SHP77 treated with DMSO at 0.1 percent for 48 hours (cell line): Measurements from ENCODE around the gene USF2.
"Not testable (repeated sequence)": the region's sequence is repeated elsewhere in the genome, so short reads cannot be mapped to it uniquely, and the experiment has no call there.

ENCODE experiments used
- DNase-seq: peaks from one replicate; lab custom pipeline; 2025; lab: John Stamatoyannopoulos, UW

USF2 gene

GRCh38 chr19:35285465-35285864 is 16.7 kb downstream of the USF2 start:
- DNase-seq: not testable (repeated sequence)

- not testable (repeated sequence) for DNase-seq
Measured at GRCh38 chr19:35286101-35286500, 17.3 kb downstream of the USF2 start.

- DNase-seq: no peak
Measured at GRCh38 chr19:35287713-35288112, 19.0 kb downstream of the USF2 start.

- DNase-seq: no peak
Measured at GRCh38 chr19:35288331-35288730, 19.6 kb downstream of the USF2 start.

GRCh38 chr19:35288906-35289305 is 20.1 kb downstream of the USF2 start:
- DNase-seq: no peak

- DNase-seq: no peak
Measured at GRCh38 chr19:35290381-35291127, 21.8 kb downstream of the USF2 start.

GRCh38 chr19:35291259-35291658 is 22.5 kb downstream of the USF2 start:
- DNase-seq: no peak

- DNase-seq: no peak
Measured at GRCh38 chr19:35291916-35292315, 23.2 kb downstream of the USF2 start, which contains the start of gene MAG. Gene MAG, plus strand, starts transcription at chr19:35292161. Its CDS starts 3,248 bp downstream, at chr19:35295409.

GRCh38 chr19:35292421-35293362 is 23.9 kb downstream of the USF2 start:
- DNase-seq: no peak

- no peak for DNase-seq
Measured at GRCh38 chr19:35293363-35293739, 24.6 kb downstream of the USF2 start.

GRCh38 chr19:35293808-35294207 is 25.0 kb downstream of the USF2 start:
- DNase-seq: no peak

GRCh38 chr19:35294328-35294727 is 25.6 kb downstream of the USF2 start:
- no peak for DNase-seq

GRCh38 chr19:35294859-35295791 is 26.4 kb downstream of the USF2 start:
- DNase-seq: no peak

- DNase-seq: no peak
Measured at GRCh38 chr19:35295792-35296462, 27.2 kb downstream of the USF2 start.

- DNase-seq: no peak
Measured at GRCh38 chr19:35296644-35297514, 28.1 kb downstream of the USF2 start.

GRCh38 chr19:35297515-35297848 is 28.7 kb downstream of the USF2 start:
- no peak for DNase-seq

GRCh38 chr19:35297922-35298321 is 29.2 kb downstream of the USF2 start:
- no peak for DNase-seq

GRCh38 chr19:35298561-35298972 is 29.8 kb downstream of the USF2 start:
- DNase-seq: no peak

GRCh38 chr19:35299523-35300338 is 31.0 kb downstream of the USF2 start:
- no peak for DNase-seq

GRCh38 chr19:35300339-35300649 is 31.5 kb downstream of the USF2 start:
- no peak for DNase-seq
